ENCODE results near the gene KICS2.

KICS2 gene

DNA sequence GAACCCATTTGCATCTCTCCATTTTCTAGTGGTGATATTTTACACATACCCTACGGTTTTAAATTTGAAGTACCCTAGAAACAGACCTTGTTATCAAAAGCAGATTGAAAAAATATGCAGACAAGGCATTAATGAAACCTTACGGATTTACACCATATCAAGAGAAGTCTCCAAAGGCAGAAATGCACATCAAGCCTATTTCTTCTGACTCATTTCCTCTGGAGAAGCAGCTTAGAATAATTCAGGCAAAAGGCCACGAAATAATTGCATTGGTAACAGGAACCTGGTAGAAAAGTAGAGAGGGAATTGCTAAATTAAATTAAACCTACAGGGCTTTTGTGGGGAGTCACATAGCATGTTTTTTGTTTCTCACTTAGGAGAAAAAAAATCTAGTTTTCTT is 34.7 kb downstream of the KICS2 start:
- Histone ChIP-seq H3K27ac (replicated peaks) (no peak overlapping the region), H3K4me3 (replicated peaks; ENCODE audit: insufficient read depth, low read length) (no peak overlapping the region), H3K27me3 (ENCODE audit: insufficient read depth, poor library complexity, severe bottlenecking) (no peaks in the 10 kb centered on the region)
- DNase-seq (ENCODE audit: low read depth in 1 of 2, low spot score in 1 of 2), result no peak
- TF ChIP-seq, protein P1, sequence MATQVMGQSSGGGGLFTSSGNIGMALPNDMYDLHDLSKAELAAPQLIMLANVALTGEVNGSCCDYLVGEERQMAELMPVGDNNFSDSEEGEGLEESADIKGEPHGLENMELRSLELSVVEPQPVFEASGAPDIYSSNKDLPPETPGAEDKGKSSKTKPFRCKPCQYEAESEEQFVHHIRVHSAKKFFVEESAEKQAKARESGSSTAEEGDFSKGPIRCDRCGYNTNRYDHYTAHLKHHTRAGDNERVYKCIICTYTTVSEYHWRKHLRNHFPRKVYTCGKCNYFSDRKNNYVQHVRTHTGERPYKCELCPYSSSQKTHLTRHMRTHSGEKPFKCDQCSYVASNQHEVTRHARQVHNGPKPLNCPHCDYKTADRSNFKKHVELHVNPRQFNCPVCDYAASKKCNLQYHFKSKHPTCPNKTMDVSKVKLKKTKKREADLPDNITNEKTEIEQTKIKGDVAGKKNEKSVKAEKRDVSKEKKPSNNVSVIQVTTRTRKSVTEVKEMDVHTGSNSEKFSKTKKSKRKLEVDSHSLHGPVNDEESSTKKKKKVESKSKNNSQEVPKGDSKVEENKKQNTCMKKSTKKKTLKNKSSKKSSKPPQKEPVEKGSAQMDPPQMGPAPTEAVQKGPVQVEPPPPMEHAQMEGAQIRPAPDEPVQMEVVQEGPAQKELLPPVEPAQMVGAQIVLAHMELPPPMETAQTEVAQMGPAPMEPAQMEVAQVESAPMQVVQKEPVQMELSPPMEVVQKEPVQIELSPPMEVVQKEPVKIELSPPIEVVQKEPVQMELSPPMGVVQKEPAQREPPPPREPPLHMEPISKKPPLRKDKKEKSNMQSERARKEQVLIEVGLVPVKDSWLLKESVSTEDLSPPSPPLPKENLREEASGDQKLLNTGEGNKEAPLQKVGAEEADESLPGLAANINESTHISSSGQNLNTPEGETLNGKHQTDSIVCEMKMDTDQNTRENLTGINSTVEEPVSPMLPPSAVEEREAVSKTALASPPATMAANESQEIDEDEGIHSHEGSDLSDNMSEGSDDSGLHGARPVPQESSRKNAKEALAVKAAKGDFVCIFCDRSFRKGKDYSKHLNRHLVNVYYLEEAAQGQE (IDR thresholded peaks at IDR 0.05; ENCODE audit: insufficient replicate concordance, low read depth), result no peak
- TF ChIP-seq SPI1 (IDR thresholded peaks at IDR 0.05; ENCODE audit: borderline replicate concordance, low read depth) (no peak), GABPA (IDR thresholded peaks at IDR 0.05; ENCODE audit: low read depth) (no peak), CTCF (IDR thresholded peaks at IDR 0.05; ENCODE audit: insufficient read depth, low read length) (no peak), POLR2AphosphoS5 (IDR thresholded peaks at IDR 0.05; ENCODE audit: low read depth) (no peak)

GRCh38 chr12:64186789-64187188 is 35.3 kb downstream of the KICS2 start:
- Histone ChIP-seq H3K27ac (replicated peaks) (no peak overlapping the region), H3K4me3 (replicated peaks; ENCODE audit: insufficient read depth, low read length) (no peak overlapping the region), H3K27me3 (ENCODE audit: insufficient read depth, poor library complexity, severe bottlenecking) (no peaks in the 10 kb centered on the region)
- TF ChIP-seq CTCF (IDR thresholded peaks at IDR 0.05; ENCODE audit: insufficient read depth, low read length) (no peak), POLR2AphosphoS5 (IDR thresholded peaks at IDR 0.05; ENCODE audit: low read depth) (no peak), SPI1 (IDR thresholded peaks at IDR 0.05; ENCODE audit: borderline replicate concordance, low read depth) (no peak), GABPA (IDR thresholded peaks at IDR 0.05; ENCODE audit: low read depth) (no peak)
- TF ChIP-seq, protein P1 (IDR thresholded peaks at IDR 0.05; ENCODE audit: insufficient replicate concordance, low read depth), result no peak
- DNase-seq (ENCODE audit: low read depth in 1 of 2, low spot score in 1 of 2), result no peak

- TF ChIP-seq POLR2AphosphoS5 (IDR thresholded peaks at IDR 0.05; ENCODE audit: low read depth) (no peak), SPI1 (IDR thresholded peaks at IDR 0.05; ENCODE audit: borderline replicate concordance, low read depth) (no peak), GABPA (IDR thresholded peaks at IDR 0.05; ENCODE audit: low read depth) (no peak), CTCF (IDR thresholded peaks at IDR 0.05; ENCODE audit: insufficient read depth, low read length) (no peak)
- TF ChIP-seq, protein P1 (IDR thresholded peaks at IDR 0.05; ENCODE audit: insufficient replicate concordance, low read depth), result no peak
- Histone ChIP-seq H3K4me3 (replicated peaks; ENCODE audit: insufficient read depth, low read length) (no peak overlapping the region), H3K27ac (replicated peaks) (no peak overlapping the region), H3K27me3 (ENCODE audit: insufficient read depth, poor library complexity, severe bottlenecking) (no peaks in the 10 kb centered on the region)
- DNase-seq (ENCODE audit: low read depth in 1 of 2, low spot score in 1 of 2), result no peak
These were observed 37.9 kb downstream of the KICS2 start for GRCh38 chr12:64184216-64184615.

All from HL-60 (cell line).